ENCODE measurements around the gene AMOT.
A peak's percentile ranks its signal among the peaks of the same experiment; 100 is the strongest.
"Not testable (repeated sequence)": the region's sequence is repeated elsewhere in the genome, so short reads cannot be mapped to it uniquely, and the experiment has no call there.

AMOT gene

GRCh38 chrX:112840382-112841113 lies at the start of gene AMOT:
AMOT (minus strand) TSS chrX:112840831; CDS start chrX:112823126, 17,705 bp downstream.
- DNase-seq, result peak; percentile 57 to 91 (median 84)

GRCh38 chrX:112889400-112889799 lies 48.8 kb upstream of the AMOT start:
- no peak for DNase-seq

- peak in 1 of 3 experiments; percentile 25 for DNase-seq
Observed at GRCh38 chrX:112888916-112889315, 48.3 kb upstream of the AMOT start.

GRCh38 chrX:112877771-112878173 lies 37.1 kb upstream of the AMOT start:
- peak in 1 of 3 experiments; percentile 41 for DNase-seq

GRCh38 chrX:112874614-112875013 lies 34.0 kb upstream of the AMOT start:
- no peak for DNase-seq

- DNase-seq, result no peak
Observed at GRCh38 chrX:112874175-112874574, 33.5 kb upstream of the AMOT start.

GRCh38 chrX:112868586-112868985 lies 28.0 kb upstream of the AMOT start:
- DNase-seq, result no peak

- peak in 1 of 3 experiments; percentile 13 for DNase-seq
Observed at GRCh38 chrX:112867570-112867969, 26.9 kb upstream of the AMOT start.

- DNase-seq, result no peak
Observed at GRCh38 chrX:112866175-112866574, 25.5 kb upstream of the AMOT start.

- DNase-seq, result peak in 1 of 3 experiments; percentile 48
Observed at GRCh38 chrX:112865464-112866025, 24.9 kb upstream of the AMOT start.

- no peak for DNase-seq
Observed at GRCh38 chrX:112863850-112864249, 23.2 kb upstream of the AMOT start.

GRCh38 chrX:112857478-112857878 lies 16.8 kb upstream of the AMOT start:
- no peak for DNase-seq

- not testable (repeated sequence) for DNase-seq
Observed at GRCh38 chrX:112854901-112855300, 14.3 kb upstream of the AMOT start.

GRCh38 chrX:112852851-112853250 lies 12.2 kb upstream of the AMOT start:
- DNase-seq, result no peak

- DNase-seq, result peak in 2 of 3 experiments; percentile 13 to 23
Observed at GRCh38 chrX:112851806-112852205, 11.2 kb upstream of the AMOT start.

GRCh38 chrX:112851161-112851779 lies 10.6 kb upstream of the AMOT start:
- DNase-seq, result peak in 1 of 3 experiments; percentile 56

- no peak for DNase-seq
Observed at GRCh38 chrX:112849016-112849415, 8.4 kb upstream of the AMOT start.

GRCh38 chrX:112846782-112847181 lies 6.2 kb upstream of the AMOT start:
- no peak for DNase-seq

- DNase-seq, result peak in 2 of 3 experiments; percentile 22 to 25
Observed at GRCh38 chrX:112846187-112846586, 5.6 kb upstream of the AMOT start.

- DNase-seq, result no peak
Observed at GRCh38 chrX:112844250-112844649, 3.6 kb upstream of the AMOT start.

- no peak for DNase-seq
Observed at GRCh38 chrX:112841820-112842157, 1.2 kb upstream of the AMOT start.

- DNase-seq, result peak; percentile 80 to 93 (median 86)
Observed at GRCh38 chrX:112841114-112841819, 636 bp upstream of the AMOT start.

GRCh38 chrX:112839856-112840255 lies 775 bp downstream of the AMOT start:
- no peak for DNase-seq

- DNase-seq, result no peak
Observed at GRCh38 chrX:112837531-112837930, 3.1 kb downstream of the AMOT start.

All from NCI-H1417 (cell line).